ENCODE results near the gene SEMA4D.

Gene SEMA4D

GRCh38 chr9:89534515-89535287 is 36.8 kb upstream of the SEMA4D start:
- no peak for DNase-seq (ENCODE audit: low read depth)
- no peak for TF ChIP-seq CTCF (IDR thresholded peaks at IDR 0.05; ENCODE audit: low read length, missing control alignments)
- no peak overlapping the region for H3K4me3 ChIP-seq (replicated peaks; ENCODE audit: low read depth, low read length)

DNA sequence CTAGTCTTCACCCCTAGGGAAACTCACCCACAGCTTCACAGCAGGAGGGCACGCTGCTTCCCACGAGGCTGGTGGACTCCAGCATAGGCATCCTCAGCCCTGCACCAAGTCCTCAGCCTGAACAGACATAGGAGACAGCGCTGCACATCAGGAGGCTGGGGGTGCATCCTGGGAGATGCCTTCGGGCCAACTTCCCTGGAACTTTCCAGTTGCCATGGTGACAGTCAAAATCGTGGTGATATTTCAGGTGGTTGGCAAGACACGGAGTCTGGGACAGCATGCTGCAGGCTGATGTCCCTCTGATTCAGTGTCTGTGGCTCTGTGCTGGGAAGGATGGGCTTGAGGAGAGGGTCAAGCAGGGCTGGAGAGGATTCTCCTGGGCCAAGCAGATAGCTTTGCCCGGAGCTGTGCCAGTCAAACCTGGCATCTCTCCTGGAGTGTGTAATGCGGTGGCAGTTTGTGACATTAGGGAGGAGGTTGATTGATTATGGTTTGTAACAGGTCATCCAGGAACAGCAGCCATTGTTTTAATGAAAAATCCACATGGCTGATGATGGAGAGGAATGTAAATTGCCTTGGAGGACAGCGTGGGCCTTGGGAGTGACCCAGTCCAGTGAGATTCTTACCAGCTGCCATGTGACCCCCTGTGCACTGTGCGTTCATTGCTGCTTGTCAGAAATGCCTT is 35.6 kb upstream of the SEMA4D start:
- no peak for DNase-seq (ENCODE audit: low read depth)
- no peak for TF ChIP-seq CTCF (IDR thresholded peaks at IDR 0.05; ENCODE audit: low read length, missing control alignments)
- H3K4me3 ChIP-seq (replicated peaks; ENCODE audit: low read depth, low read length) = no peak overlapping the region

- H3K4me3 ChIP-seq (replicated peaks; ENCODE audit: low read depth, low read length) = no peak overlapping the region
- TF ChIP-seq CTCF (IDR thresholded peaks at IDR 0.05; ENCODE audit: low read length, missing control alignments) = no peak
- DNase-seq (ENCODE audit: low read depth) = no peak
Observed at GRCh38 chr9:89532944-89533343, 35.0 kb upstream of the SEMA4D start.

GRCh38 chr9:89532478-89532877 is 34.6 kb upstream of the SEMA4D start:
- no peak for TF ChIP-seq CTCF (IDR thresholded peaks at IDR 0.05; ENCODE audit: low read length, missing control alignments)
- DNase-seq (ENCODE audit: low read depth) = no peak
- H3K4me3 ChIP-seq (replicated peaks; ENCODE audit: low read depth, low read length) = no peak overlapping the region

- no peak for DNase-seq (ENCODE audit: low read depth)
- H3K4me3 ChIP-seq (replicated peaks; ENCODE audit: low read depth, low read length) = no peak overlapping the region
- no peak for TF ChIP-seq CTCF (IDR thresholded peaks at IDR 0.05; ENCODE audit: low read length, missing control alignments)
Observed at GRCh38 chr9:89531766-89532165, 33.9 kb upstream of the SEMA4D start.

DNA sequence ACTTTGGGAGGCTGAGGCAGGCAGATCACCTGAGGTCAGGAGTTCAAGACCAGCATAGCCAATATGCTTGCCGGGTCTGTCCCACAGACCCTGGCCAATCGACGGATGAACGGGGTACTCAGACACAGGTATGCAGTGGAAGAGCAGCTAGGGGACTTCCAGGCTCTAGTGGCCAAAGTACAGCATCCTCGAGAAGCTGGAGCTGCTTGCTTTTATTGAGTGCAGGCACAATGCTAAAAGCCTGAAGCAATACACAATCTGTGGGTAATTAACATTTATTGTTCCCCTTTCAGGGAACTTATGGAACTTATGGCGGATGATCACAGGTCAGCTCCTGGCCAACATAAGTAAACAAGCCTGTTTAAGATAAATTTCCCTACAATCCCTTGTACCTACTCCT is 32.8 kb upstream of the SEMA4D start:
- DNase-seq (ENCODE audit: low read depth) = no peak
- TF ChIP-seq CTCF (IDR thresholded peaks at IDR 0.05; ENCODE audit: low read length, missing control alignments) = no peak

More for the DNA sequence above, 32.8 kb upstream of the SEMA4D start:
- H3K4me3 ChIP-seq (replicated peaks; ENCODE audit: low read depth, low read length) = no peak overlapping the region

Data from fibroblast of pulmonary artery (primary cell).